PC-9 (cell line): ENCODE results near the gene AEN. TPM values are rescaled to one million over a fixed set of nuclear protein-coding genes. Genes with fewer than 3 reads are reported as not detected.

Experiments used
- BruUV-seq: library from RNA; stranded (reverse); fragments of 400-500 nt; replicated peaks from 2 replicates; lab custom pipeline; 2021; lab: Mats Ljungman, UMichigan
- CTCF ChIA-PET: fragments of 300-600 bp; sonication (Branson Sonifier 250); formaldehyde crosslinking; loops from one replicate; lab custom pipeline; 2022; ENCODE audit warnings: antibody characterized with exemption; lab: Charles Lee
- POLR2A ChIA-PET: fragments of 300-600 bp; sonication (Branson Sonifier 250); formaldehyde crosslinking; loops from one replicate; lab custom pipeline; 2022; ENCODE audit warnings: antibody characterized with exemption; ENCODE audit not compliant: unreplicated experiment; lab: Charles Lee
- DNase-seq, 2 experiments: peaks; one replicate each; pipeline versions ENCODE4 v3.0.0 to v3.0.0-alpha.2; 2015 to 2022; ENCODE audit warnings: mixed read lengths in 1 of 2
- H2AFZ ChIP-seq: fragments of 200-600 bp; sonication (generic); 2 replicates; pipeline ENCODE4 v1.8.1; 2017; ENCODE audit warnings: antibody characterized with exemption
- H3F3A ChIP-seq: fragments of 200-600 bp; sonication (generic); 2 replicates; pipeline ENCODE4 v1.8.1; 2017; ENCODE audit warnings: antibody characterized with exemption, mild to moderate bottlenecking, low read depth; ENCODE audit not compliant: insufficient read depth
- H3K27ac ChIP-seq: fragments of 200-600 bp; sonication (generic); 2 replicates; pipeline ENCODE4 v1.6.1; 2016; ENCODE audit warnings: mixed run types
- H3K27me3 ChIP-seq: fragments of 200-600 bp; sonication (generic); 2 replicates; pipeline ENCODE4 v1.6.1; 2016; ENCODE audit warnings: low read depth, mixed run types; ENCODE audit not compliant: insufficient read depth
- H3K36me3 ChIP-seq: fragments of 200-600 bp; sonication (generic); 2 replicates; pipeline ENCODE4 v1.6.1; 2016; ENCODE audit warnings: low read depth, mixed run types
- H3K4me1 ChIP-seq: fragments of 200-600 bp; sonication (generic); replicated peaks from 2 replicates; pipeline ENCODE4 v1.6.1; 2016; ENCODE audit warnings: mixed run types; ENCODE audit not compliant: insufficient read depth
- H3K4me2 ChIP-seq: fragments of 200-600 bp; sonication (generic); 2 replicates; pipeline ENCODE4 v1.6.1; 2017; ENCODE audit warnings: mixed run types
- H3K4me3 ChIP-seq: fragments of 200-600 bp; sonication (generic); 2 replicates; pipeline ENCODE4 v1.6.1; 2016; ENCODE audit warnings: mixed run types
- H3K79me2 ChIP-seq: fragments of 200-600 bp; sonication (generic); 2 replicates; pipeline ENCODE4 v1.6.1; 2017; ENCODE audit warnings: low read depth, mixed run types
- H3K9me2 ChIP-seq: fragments of 200-600 bp; sonication (generic); 2 replicates; pipeline ENCODE4 v1.8.1; 2017; ENCODE audit warnings: mild to moderate bottlenecking; ENCODE audit not compliant: insufficient read depth
- H3K9me3 ChIP-seq: fragments of 200-600 bp; sonication (generic); 2 replicates; pipeline ENCODE4 v1.8.1; 2016; ENCODE audit warnings: low read depth; ENCODE audit not compliant: insufficient read depth
- H4K20me1 ChIP-seq: fragments of 200-600 bp; sonication (generic); 2 replicates; pipeline ENCODE4 v1.8.1; 2017; ENCODE audit not compliant: insufficient read depth
- CTCF ChIP-seq: fragments of 200-600 bp; sonication (generic); conservative IDR thresholded peaks from 2 replicates; pipeline ENCODE4 v1.6.1; 2017; ENCODE audit warnings: mixed run types, antibody characterized with exemption, mild to moderate bottlenecking, moderate library complexity
- EZH2 ChIP-seq: fragments of 200-600 bp; sonication (generic); IDR thresholded peaks from 2 replicates; pipeline ENCODE4 v1.8.0; 2017; ENCODE audit warnings: antibody characterized with exemption, low read depth
- intact Hi-C: fragments of 100-400 bp; cut with micrococcal nuclease; formaldehyde crosslinking; loops from one replicate; pipeline ENCODE4 v1.10.0; 2022; ENCODE audit not compliant: unreplicated experiment
- microRNA-seq: library from miRNA; unstranded; fragments of <30 nt; microRNA quantifications from one replicate; pipeline ENCODE4 v1.2.0, GENCODE V29; 2021; ENCODE audit warnings: borderline number of aligned reads, borderline replicate concordance
- total RNA-seq: library from RNA; stranded (reverse); gene quantifications from 2 replicates; pipeline ENCODE4 v1.2.3, GENCODE V29; 2021

AEN gene
- total RNA-seq, 1 experiment from 2014 or later = 7.8 TPM

DNA sequence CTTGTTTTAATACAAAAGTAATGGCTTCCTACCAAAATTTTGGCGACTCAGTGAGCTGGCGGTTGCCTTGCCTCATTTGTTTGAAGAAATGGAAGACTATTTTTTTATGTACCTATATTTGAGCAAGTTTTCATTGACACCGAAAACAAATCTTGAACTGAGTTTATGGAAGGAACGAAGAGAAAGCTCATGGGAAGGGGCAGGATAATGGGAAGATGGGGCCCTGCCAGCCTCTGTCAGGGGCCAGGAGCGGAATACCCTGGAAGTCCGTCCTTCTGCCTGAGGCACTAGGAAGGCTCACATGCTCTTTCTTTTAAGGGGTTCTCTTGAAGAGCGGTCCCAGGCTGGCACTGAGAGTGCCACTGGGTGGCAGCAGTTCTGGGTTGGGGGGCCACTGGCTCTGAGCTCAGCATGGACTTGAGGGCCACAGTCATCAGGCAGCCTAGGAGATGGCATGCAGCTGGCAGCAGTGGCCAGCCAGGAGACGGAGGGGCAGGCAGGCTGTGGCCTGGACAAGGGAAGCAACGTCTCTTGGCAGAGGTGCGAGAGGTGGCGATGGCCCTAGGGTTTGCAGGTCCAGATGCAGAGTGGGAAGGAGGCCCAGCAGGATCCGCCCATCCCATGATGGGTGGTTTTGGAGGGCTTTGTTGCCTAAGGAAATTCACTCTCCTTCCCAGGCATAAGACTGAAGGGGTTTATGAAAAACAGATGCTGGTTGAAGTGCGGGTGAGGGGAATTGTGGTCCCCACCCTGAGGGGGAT, 59.3 kb downstream of the AEN start:
- H3K79me2 ChIP-seq = no peaks in the 10 kb centered on the region
- no peak overlapping the region for H2AFZ ChIP-seq
- no peak overlapping the region for H3K4me3 ChIP-seq
- no peaks in the 10 kb centered on the region for H4K20me1 ChIP-seq
- H3K9me2 ChIP-seq = no peaks in the 10 kb centered on the region
- DNase-seq = no peak
- H3K4me1 ChIP-seq = no peaks in the 10 kb centered on the region
- H3K36me3 ChIP-seq = no peaks in the 10 kb centered on the region
- ChIA-PET CTCF (no interaction called here), POLR2A (no interaction called here)
- no peak overlapping the region for H3K27ac ChIP-seq
- BruUV-seq = no TSS peak
- intact Hi-C loops = no loop called here
- no peak overlapping the region for H3K4me2 ChIP-seq
- H3K9me3 ChIP-seq = no peaks in the 10 kb centered on the region
- TF ChIP-seq EZH2 (no peak), CTCF (no peak)
- H3K27me3 ChIP-seq = peaks cover 60% of the 10 kb centered on the region
- H3F3A ChIP-seq = no peaks in the 10 kb centered on the region

GRCh38 chr15:88681610-88682221, 60.6 kb downstream of the AEN start:
- DNase-seq = no peak
- Histone ChIP-seq H2AFZ (no peak overlapping the region), H3K27ac (no peak overlapping the region), H3K4me3 (no peak overlapping the region), H4K20me1 (no peaks in the 10 kb centered on the region), H3K27me3 (peaks cover 61% of the 10 kb centered on the region), H3K4me1 (no peaks in the 10 kb centered on the region), H3K79me2 (no peaks in the 10 kb centered on the region), H3K36me3 (no peaks in the 10 kb centered on the region), H3K9me3 (no peaks in the 10 kb centered on the region), H3F3A (no peaks in the 10 kb centered on the region), H3K4me2 (no peak overlapping the region), H3K9me2 (no peaks in the 10 kb centered on the region)
- POLR2A ChIA-PET = no interaction called here
- CTCF ChIA-PET = no interaction called here
- TF ChIP-seq EZH2 = no peak
- no peak for TF ChIP-seq CTCF
- intact Hi-C loops = no loop called here
- BruUV-seq = no TSS peak

Small RNA genes lying within 50 kb of the gene (microRNA-seq; reads per million reads assigned to microRNA genes)
- not detected for gene MIR1179
- not detected for gene MIR3529
- not detected for gene MIR7-2

Other genes starting within 250 kb of the AEN start
- gene MRPL46, start 154.0 kb upstream of the AEN start, total RNA-seq = 25.7 and 32.7 TPM in 2 replicates
- 38.1 and 57.2 TPM in 2 replicates for gene MRPS11, start 153.6 kb upstream of the AEN start, total RNA-seq
- 2.9 and 3.7 TPM in 2 replicates for gene DET1, start 74.7 kb upstream of the AEN start, total RNA-seq
- 2.5 and 5.2 TPM in 2 replicates for gene ISG20, start 17.7 kb downstream of the AEN start, total RNA-seq
- not detected in 2 replicates for gene ACAN, start 182.1 kb downstream of the AEN start, total RNA-seq